Measurements from ENCODE around the gene CDH22. TPM values are rescaled to one million over a fixed set of nuclear protein-coding genes. Genes with fewer than 3 reads are reported as not detected.

Gene CDH22
- polyA plus RNA-seq, 1 donor from 2014 or later = 2.1 TPM

GRCh38 chr20:46331611-46332361, 23.5 kb upstream of the CDH22 start:
- no peaks in the 10 kb centered on the region for H3K36me3 ChIP-seq (ENCODE audit: insufficient read depth, low read length)
- H3K4me3 ChIP-seq (ENCODE audit: low read length) = no peak overlapping the region
- H3K9me3 ChIP-seq (ENCODE audit: low read length) = no peaks in the 10 kb centered on the region
- H3K9me2 ChIP-seq (ENCODE audit: insufficient read depth, low read length) = no peaks in the 10 kb centered on the region
- H3K27ac ChIP-seq (ENCODE audit: low read length) = no peak overlapping the region
- H2AFZ ChIP-seq (ENCODE audit: low read depth, low read length) = no peak overlapping the region
- no peaks in the 10 kb centered on the region for H3F3A ChIP-seq (ENCODE audit: insufficient read depth, low read length, poor library complexity, severe bottlenecking)
- H3K9ac ChIP-seq (ENCODE audit: low read length) = no peak overlapping the region
- TF ChIP-seq, protein P1, sequence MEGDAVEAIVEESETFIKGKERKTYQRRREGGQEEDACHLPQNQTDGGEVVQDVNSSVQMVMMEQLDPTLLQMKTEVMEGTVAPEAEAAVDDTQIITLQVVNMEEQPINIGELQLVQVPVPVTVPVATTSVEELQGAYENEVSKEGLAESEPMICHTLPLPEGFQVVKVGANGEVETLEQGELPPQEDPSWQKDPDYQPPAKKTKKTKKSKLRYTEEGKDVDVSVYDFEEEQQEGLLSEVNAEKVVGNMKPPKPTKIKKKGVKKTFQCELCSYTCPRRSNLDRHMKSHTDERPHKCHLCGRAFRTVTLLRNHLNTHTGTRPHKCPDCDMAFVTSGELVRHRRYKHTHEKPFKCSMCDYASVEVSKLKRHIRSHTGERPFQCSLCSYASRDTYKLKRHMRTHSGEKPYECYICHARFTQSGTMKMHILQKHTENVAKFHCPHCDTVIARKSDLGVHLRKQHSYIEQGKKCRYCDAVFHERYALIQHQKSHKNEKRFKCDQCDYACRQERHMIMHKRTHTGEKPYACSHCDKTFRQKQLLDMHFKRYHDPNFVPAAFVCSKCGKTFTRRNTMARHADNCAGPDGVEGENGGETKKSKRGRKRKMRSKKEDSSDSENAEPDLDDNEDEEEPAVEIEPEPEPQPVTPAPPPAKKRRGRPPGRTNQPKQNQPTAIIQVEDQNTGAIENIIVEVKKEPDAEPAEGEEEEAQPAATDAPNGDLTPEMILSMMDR (IDR thresholded peaks at IDR 0.05; ENCODE audit: poor library complexity, severe bottlenecking) = no peak
- no peak for TF ChIP-seq REST (IDR thresholded peaks at IDR 0.05; ENCODE audit: borderline replicate concordance)
- no peak for TF ChIP-seq TAF1 (IDR thresholded peaks at IDR 0.05; ENCODE audit: low read depth)
- no peak for TF ChIP-seq EZH2 (IDR thresholded peaks at IDR 0.05; ENCODE audit: borderline replicate concordance, insufficient read depth, low read length, poor library complexity, severe bottlenecking)
- no peaks in the 10 kb centered on the region for H4K20me1 ChIP-seq (ENCODE audit: insufficient read depth)
- H3K27me3 ChIP-seq (ENCODE audit: insufficient read depth, low read depth, low read length) = no peaks in the 10 kb centered on the region
- no peaks in the 10 kb centered on the region for H3K79me2 ChIP-seq (replicated peaks; ENCODE audit: insufficient read depth, low read length)
- H3K4me2 ChIP-seq (ENCODE audit: low read length) = no peak overlapping the region

DNA sequence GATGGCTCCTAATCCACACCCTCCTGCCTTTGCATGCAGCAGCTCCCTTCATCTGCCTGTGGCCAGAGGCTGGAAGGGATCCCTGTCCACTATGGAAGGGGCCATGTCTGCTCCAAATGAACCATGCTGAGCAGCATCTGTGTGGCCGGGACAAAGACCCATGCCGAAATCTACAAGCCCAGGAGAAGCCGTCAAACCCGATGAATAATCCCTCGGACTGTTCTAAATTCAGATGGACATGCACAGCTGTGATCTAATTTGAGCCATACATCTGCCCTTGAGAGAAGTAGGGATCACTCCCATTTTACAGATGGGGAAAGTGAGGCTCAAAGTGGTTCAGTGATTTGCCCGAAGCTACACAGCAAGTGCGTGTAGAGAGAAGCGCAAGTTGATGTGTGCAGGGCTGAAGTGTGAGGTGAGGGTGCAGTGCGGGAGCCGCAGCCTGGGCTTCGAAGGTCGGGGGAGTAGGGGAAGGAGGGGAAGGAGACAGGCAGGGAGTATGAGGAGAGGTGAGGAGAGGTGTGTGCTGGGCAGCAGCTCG, 22.6 kb upstream of the CDH22 start:
- no peaks in the 10 kb centered on the region for H3K9me3 ChIP-seq (ENCODE audit: low read length)
- no peak overlapping the region for H3K4me3 ChIP-seq (ENCODE audit: low read length)
- no peak overlapping the region for H3K4me2 ChIP-seq (ENCODE audit: low read length)
- H3F3A ChIP-seq (ENCODE audit: insufficient read depth, low read length, poor library complexity, severe bottlenecking) = no peaks in the 10 kb centered on the region
- no peak overlapping the region for H2AFZ ChIP-seq (ENCODE audit: low read depth, low read length)
- H3K36me3 ChIP-seq (ENCODE audit: insufficient read depth, low read length) = no peaks in the 10 kb centered on the region
- H3K79me2 ChIP-seq (replicated peaks; ENCODE audit: insufficient read depth, low read length) = no peaks in the 10 kb centered on the region
- no peaks in the 10 kb centered on the region for H4K20me1 ChIP-seq (ENCODE audit: insufficient read depth)
- H3K9me2 ChIP-seq (ENCODE audit: insufficient read depth, low read length) = no peaks in the 10 kb centered on the region
- no peaks in the 10 kb centered on the region for H3K27me3 ChIP-seq (ENCODE audit: insufficient read depth, low read depth, low read length)
- no peak overlapping the region for H3K9ac ChIP-seq (ENCODE audit: low read length)
- TF ChIP-seq TAF1 (IDR thresholded peaks at IDR 0.05; ENCODE audit: low read depth) (no peak), EZH2 (IDR thresholded peaks at IDR 0.05; ENCODE audit: borderline replicate concordance, insufficient read depth, low read length, poor library complexity, severe bottlenecking) (no peak), MXI1 (conservative IDR thresholded peaks at IDR 0.05; ENCODE audit: poor library complexity, severe bottlenecking) (no peak), RAD21 (conservative IDR thresholded peaks at IDR 0.05) (no peak), SMC3 (conservative IDR thresholded peaks at IDR 0.05; ENCODE audit: poor library complexity) (no peak), REST (IDR thresholded peaks at IDR 0.05; ENCODE audit: borderline replicate concordance) (no peak), EP300 (conservative IDR thresholded peaks at IDR 0.05; ENCODE audit: poor library complexity, severe bottlenecking) (no peak), POLR2AphosphoS5 (IDR thresholded peaks at IDR 0.05) (no peak)
- TF ChIP-seq, protein P1 (IDR thresholded peaks at IDR 0.05; ENCODE audit: poor library complexity, severe bottlenecking) = no peak
- H3K27ac ChIP-seq (ENCODE audit: low read length) = no peak overlapping the region

Data from neural cell (in vitro differentiated cells).